Keratinocyte (primary cell): Measurements from ENCODE around the gene CUX1. TPM values are rescaled to one million over a fixed set of nuclear protein-coding genes. Genes with fewer than 3 reads are reported as not detected.

ENCODE experiments used
- DNase-seq: peaks from one replicate; pipeline ENCODE4 v3.0.0-alpha.2; 2011; ENCODE audit warnings: low read depth, missing footprints, low spot score
- FAIRE-seq: peaks from 2 replicates; lab custom pipeline; 2011; peaks lifted over from hg19 to GRCh38; lab: Jason Lieb, UNC
- H2AFZ ChIP-seq: 2 replicates; pipeline ENCODE4 v1.6.0; 2012; ENCODE audit warnings: low read length, control low read depth, inconsistent platforms; ENCODE audit not compliant: control insufficient read depth
- H3K27ac ChIP-seq: 2 replicates; pipeline ENCODE4 v1.5.1; 2011; ENCODE audit warnings: low read length; ENCODE audit not compliant: control insufficient read depth, insufficient read depth
- H3K27me3 ChIP-seq: 3 replicates; pipeline ENCODE4 v1.6.0; 2011; ENCODE audit warnings: low read length; ENCODE audit not compliant: control insufficient read depth, insufficient read depth; ENCODE audit errors: extremely low read depth
- H3K36me3 ChIP-seq, 2 experiments: 2 replicates in 1 of 2; 3 replicates in 1 of 2; pipeline ENCODE4 v1.5.1; 2011; ENCODE audit warnings: low read length in 2 of 2, mild to moderate bottlenecking in 1 of 2; ENCODE audit not compliant: control insufficient read depth in 2 of 2, insufficient read depth in 2 of 2; ENCODE audit errors: extremely low read depth in 1 of 2
- H3K4me1 ChIP-seq: 3 replicates; pipeline ENCODE4 v1.5.1; 2011; ENCODE audit warnings: low read length; ENCODE audit not compliant: control insufficient read depth, insufficient read depth; ENCODE audit errors: extremely low read depth
- H3K4me2 ChIP-seq: 3 replicates; pipeline ENCODE4 v1.6.0; 2011; ENCODE audit warnings: low read depth, low read length; ENCODE audit not compliant: control insufficient read depth, insufficient read depth; ENCODE audit errors: extremely low read depth
- H3K4me3 ChIP-seq, 3 experiments: fragments of 200-600 bp in 1 of 3; sonication (generic) in 1 of 3; 2 replicates in 2 of 3; 3 replicates in 1 of 3; pipeline ENCODE4 v1.5.1; 2011 to 2016; ENCODE audit warnings: low read length in 3 of 3, mild to moderate bottlenecking in 3 of 3, control low read depth in 2 of 3, inconsistent platforms in 1 of 3, low read depth in 1 of 3, mixed read lengths in 1 of 3, mixed run types in 1 of 3, moderate library complexity in 1 of 3; ENCODE audit not compliant: control insufficient read depth in 2 of 3, insufficient read depth in 2 of 3; ENCODE audit errors: extremely low read depth in 1 of 3
- H3K79me2 ChIP-seq: 2 replicates; pipeline ENCODE4 v1.6.0; 2012; ENCODE audit warnings: low read length; ENCODE audit not compliant: control insufficient read depth, insufficient read depth
- H3K9ac ChIP-seq: 3 replicates; pipeline ENCODE4 v1.6.0; 2011; ENCODE audit warnings: low read length; ENCODE audit not compliant: control insufficient read depth, insufficient read depth; ENCODE audit errors: extremely low read depth
- H3K9me1 ChIP-seq: 3 replicates; pipeline ENCODE4 v1.6.0; 2011; ENCODE audit warnings: low read length; ENCODE audit not compliant: control insufficient read depth, insufficient read depth; ENCODE audit errors: extremely low read depth
- H3K9me3 ChIP-seq: 2 replicates; pipeline ENCODE4 v1.5.1; 2012; ENCODE audit warnings: low read depth, low read length; ENCODE audit not compliant: control insufficient read depth
- H4K20me1 ChIP-seq: 3 replicates; pipeline ENCODE4 v1.6.0; 2011; ENCODE audit warnings: low read length; ENCODE audit not compliant: control insufficient read depth, insufficient read depth; ENCODE audit errors: extremely low read depth
- EZH2 ChIP-seq: IDR thresholded peaks from one replicate; pipeline ENCODE4 v1.6.1; 2012; ENCODE audit warnings: inconsistent platforms, mild to moderate bottlenecking, low read length, moderate library complexity
- dilution Hi-C: fragments of 300-500 bp; cut with MboI; formaldehyde crosslinking; loops from one replicate; pipeline ENCODE4 v1.7.0; 2020; ENCODE audit warnings: low sequenced_read_pairs; ENCODE audit not compliant: extremely low pct_ligation_motif_present
- polyA plus RNA-seq, 5 experiments: library from polyadenylated mRNA; depleted of rRNA in 3 of 5; stranded (reverse) in 3 of 5; stranded (forward) in 1 of 5; unstranded in 1 of 5; fragments of >200 nt; gene quantifications; 1 replicate in 1 of 5; 2 replicates in 3 of 5; 3 replicates in 1 of 5; pipeline versions ENCODE4 v1.2.1 to v1.2.3, GENCODE V29; 2011 to 2012; ENCODE audit warnings: missing spikeins in 2 of 5, low read depth in 1 of 5, low replicate concordance in 1 of 5
- TF ChIP-seq, protein P1 (sequence below), 3 experiments: IDR thresholded peaks in 1 of 3; conservative IDR thresholded peaks in 1 of 3; optimal IDR thresholded peaks in 1 of 3; 2 replicates in 2 of 3; 3 replicates in 1 of 3; pipeline versions ENCODE3 to v1.5.1; 2011; ENCODE audit warnings: low read length in 3 of 3, mild to moderate bottlenecking in 3 of 3, moderate library complexity in 2 of 3, control low read depth in 1 of 3, inconsistent platforms in 1 of 3; ENCODE audit not compliant: insufficient read depth in 2 of 3; ENCODE audit errors: extremely low read depth in 1 of 3

CUX1 gene
- polyA plus RNA-seq, 1 donor (not counting 4 experiments of a cell fraction or from before 2014, with no cell fraction given) = 18.3 TPM

DNA sequence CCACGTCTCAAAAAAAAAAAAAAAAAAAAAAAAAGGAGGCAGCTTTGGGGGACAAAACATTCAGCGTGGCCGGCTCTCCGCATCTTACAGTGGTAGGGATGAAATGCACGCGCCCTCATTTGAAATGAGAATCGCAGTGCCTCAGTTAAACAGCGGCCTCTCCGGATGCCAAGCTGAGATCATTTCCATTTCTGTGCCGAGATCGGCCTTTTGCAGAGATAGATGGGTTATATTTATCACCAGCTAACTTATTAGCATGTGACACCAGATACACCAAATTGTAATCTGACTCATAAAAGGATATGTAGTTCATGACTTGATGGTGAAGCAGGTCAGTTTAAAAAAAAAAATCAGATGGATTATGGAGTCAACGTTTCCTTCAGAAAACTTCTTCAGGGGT lies 138.7 kb downstream of the CUX1 start:
- no peak overlapping the region for H2AFZ ChIP-seq
- dilution Hi-C loops = no loop called here

DNA sequence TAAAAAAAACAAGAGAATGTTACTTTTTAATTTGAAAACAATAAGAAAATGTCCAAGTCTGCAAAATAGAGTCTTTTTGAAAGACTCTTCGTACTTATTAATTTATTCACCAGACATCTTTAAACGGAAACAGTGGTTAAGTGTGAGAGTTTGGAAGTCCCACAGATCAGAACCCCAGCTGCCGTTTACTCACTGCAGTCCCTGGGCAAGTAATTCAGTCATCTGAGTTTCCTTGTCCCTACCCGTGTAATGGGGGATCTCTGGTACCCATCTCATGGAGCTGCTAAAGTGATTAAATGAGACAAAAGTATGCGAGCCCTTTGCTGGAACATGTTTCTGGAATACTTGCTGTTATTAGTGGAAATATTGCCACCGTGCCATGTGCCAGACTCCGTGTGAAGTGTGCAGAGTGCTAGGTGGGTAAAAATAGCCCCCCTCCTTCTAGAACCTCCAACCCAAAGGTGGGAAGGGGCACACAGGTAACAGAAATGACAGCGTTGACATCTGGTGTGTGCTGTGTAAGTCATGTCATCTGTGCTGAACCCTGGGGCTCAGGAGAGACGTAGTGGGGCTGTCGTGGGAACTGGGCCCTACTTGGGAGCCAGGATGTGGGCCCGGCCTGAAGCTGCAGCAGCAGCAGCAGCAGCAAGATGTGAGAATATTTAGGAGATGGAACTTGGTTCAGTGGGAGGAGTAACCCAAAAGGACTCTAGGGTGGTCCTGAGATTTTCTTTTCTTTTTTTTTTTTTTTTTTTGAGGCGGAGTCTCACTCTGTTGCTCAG lies 140.5 kb downstream of the CUX1 start:
- Histone ChIP-seq H3K4me1 (peaks cover 6% of the 10 kb centered on the region), H4K20me1 (no peaks in the 10 kb centered on the region), H3K9ac (no peak overlapping the region), H3K36me3 (peaks cover 0 to 2% of the 10 kb centered on the region in 2 experiments), H3K9me3 (no peaks in the 10 kb centered on the region), H3K27me3 (no peaks in the 10 kb centered on the region), H3K9me1 (no peaks in the 10 kb centered on the region), H3K4me3 (no peak overlapping the region), H3K27ac (no peak overlapping the region), H2AFZ (no peak overlapping the region), H3K4me2 (no peak overlapping the region), H3K79me2 (peaks cover 1% of the 10 kb centered on the region)
- TF ChIP-seq EZH2 = no peak
- TF ChIP-seq, protein P1, sequence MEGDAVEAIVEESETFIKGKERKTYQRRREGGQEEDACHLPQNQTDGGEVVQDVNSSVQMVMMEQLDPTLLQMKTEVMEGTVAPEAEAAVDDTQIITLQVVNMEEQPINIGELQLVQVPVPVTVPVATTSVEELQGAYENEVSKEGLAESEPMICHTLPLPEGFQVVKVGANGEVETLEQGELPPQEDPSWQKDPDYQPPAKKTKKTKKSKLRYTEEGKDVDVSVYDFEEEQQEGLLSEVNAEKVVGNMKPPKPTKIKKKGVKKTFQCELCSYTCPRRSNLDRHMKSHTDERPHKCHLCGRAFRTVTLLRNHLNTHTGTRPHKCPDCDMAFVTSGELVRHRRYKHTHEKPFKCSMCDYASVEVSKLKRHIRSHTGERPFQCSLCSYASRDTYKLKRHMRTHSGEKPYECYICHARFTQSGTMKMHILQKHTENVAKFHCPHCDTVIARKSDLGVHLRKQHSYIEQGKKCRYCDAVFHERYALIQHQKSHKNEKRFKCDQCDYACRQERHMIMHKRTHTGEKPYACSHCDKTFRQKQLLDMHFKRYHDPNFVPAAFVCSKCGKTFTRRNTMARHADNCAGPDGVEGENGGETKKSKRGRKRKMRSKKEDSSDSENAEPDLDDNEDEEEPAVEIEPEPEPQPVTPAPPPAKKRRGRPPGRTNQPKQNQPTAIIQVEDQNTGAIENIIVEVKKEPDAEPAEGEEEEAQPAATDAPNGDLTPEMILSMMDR (optimal IDR thresholded peaks at IDR 0.05 in 1 of 3, IDR thresholded peaks at IDR 0.05 in 1 of 3, conservative IDR thresholded peaks at IDR 0.05 in 1 of 3; ENCODE audit: extremely low read depth in 1 of 3, insufficient read depth in 2 of 3, low read length in 3 of 3) = no peak
- DNase-seq (no peak), FAIRE-seq (no peak)
- dilution Hi-C loops = no loop called here

More for the DNA sequence above, 138.7 kb downstream of the CUX1 start:
- Histone ChIP-seq H3K9me1 (peaks cover 2% of the 10 kb centered on the region), H3K9me3 (no peaks in the 10 kb centered on the region), H3K27ac (no peak overlapping the region), H3K79me2 (peaks cover 1% of the 10 kb centered on the region), H3K4me2 (no peak overlapping the region), H3K36me3 (peaks cover 0 to 2% of the 10 kb centered on the region in 2 experiments), H3K4me1 (peaks cover 9% of the 10 kb centered on the region), H4K20me1 (no peaks in the 10 kb centered on the region), H3K4me3 (no peak overlapping the region), H3K27me3 (no peaks in the 10 kb centered on the region), H3K9ac (no peak overlapping the region)
- DNase-seq (no peak), FAIRE-seq (no peak)
- TF ChIP-seq, protein P1 (optimal IDR thresholded peaks at IDR 0.05 in 1 of 3, IDR thresholded peaks at IDR 0.05 in 1 of 3, conservative IDR thresholded peaks at IDR 0.05 in 1 of 3; ENCODE audit: extremely low read depth in 1 of 3, insufficient read depth in 2 of 3, low read length in 3 of 3) = no peak
- TF ChIP-seq EZH2 = no peak
